ENCODE results near the gene C10orf67. TPM values are rescaled to one million over a fixed set of nuclear protein-coding genes. Genes with fewer than 3 reads are reported as not detected.
A peak's percentile ranks its signal among the peaks of the same experiment; 100 is the strongest.

The C10orf67 gene
- total RNA-seq, 1 donor from 2014 or later = not detected

GRCh38 chr10:23362069-23362830 lies 17.7 kb upstream of the C10orf67 start:
- Mint-ChIP-seq H3K27me3 (ENCODE audit: low read depth) (peaks cover 3% of the 10 kb centered on the region), H3K4me3 (ENCODE audit: unreplicated experiment) (no peak overlapping the region), H3K36me3 (ENCODE audit: low read depth) (no peaks in the 10 kb centered on the region), H3K4me1 (ENCODE audit: low read depth) (no peaks in the 10 kb centered on the region), H3K9me3 (ENCODE audit: low read depth) (no peaks in the 10 kb centered on the region), H3K27ac (ENCODE audit: unreplicated experiment) (no peak overlapping the region)
- TF ChIP-seq CTCF (IDR thresholded peaks at IDR 0.05) = no peak
- no peak for DNase-seq (ENCODE audit: low spot score)

DNA sequence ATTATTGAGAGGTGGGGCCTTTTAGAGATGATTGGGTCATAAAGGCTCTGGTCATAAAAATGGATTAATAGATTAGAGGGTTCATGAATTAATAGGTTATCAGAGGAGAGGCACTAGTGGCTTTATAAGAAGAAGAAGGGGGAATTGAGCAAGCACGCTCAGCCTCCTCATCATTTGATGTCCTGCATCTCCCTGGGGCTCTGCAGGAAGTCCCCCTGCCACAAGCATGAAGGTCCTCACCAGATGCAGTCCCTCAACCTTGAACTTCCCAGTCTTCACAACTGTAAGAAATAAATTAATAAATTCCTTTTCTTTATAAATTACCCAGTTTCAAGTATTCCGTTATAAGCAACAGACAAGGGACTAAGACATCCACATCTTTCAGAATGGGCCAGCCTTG lies 17.1 kb upstream of the C10orf67 start:
- no peak for DNase-seq (ENCODE audit: low spot score)
- no peak overlapping the region for H3K27ac Mint-ChIP-seq (ENCODE audit: unreplicated experiment)
- no peaks in the 10 kb centered on the region for H3K9me3 Mint-ChIP-seq (ENCODE audit: low read depth)
- H3K27me3 Mint-ChIP-seq (ENCODE audit: low read depth) = peaks cover 3% of the 10 kb centered on the region
- no peak overlapping the region for H3K4me3 Mint-ChIP-seq (ENCODE audit: unreplicated experiment)
- H3K4me1 Mint-ChIP-seq (ENCODE audit: low read depth) = no peaks in the 10 kb centered on the region
- no peak for TF ChIP-seq CTCF (IDR thresholded peaks at IDR 0.05)
- H3K36me3 Mint-ChIP-seq (ENCODE audit: low read depth) = no peaks in the 10 kb centered on the region

DNA sequence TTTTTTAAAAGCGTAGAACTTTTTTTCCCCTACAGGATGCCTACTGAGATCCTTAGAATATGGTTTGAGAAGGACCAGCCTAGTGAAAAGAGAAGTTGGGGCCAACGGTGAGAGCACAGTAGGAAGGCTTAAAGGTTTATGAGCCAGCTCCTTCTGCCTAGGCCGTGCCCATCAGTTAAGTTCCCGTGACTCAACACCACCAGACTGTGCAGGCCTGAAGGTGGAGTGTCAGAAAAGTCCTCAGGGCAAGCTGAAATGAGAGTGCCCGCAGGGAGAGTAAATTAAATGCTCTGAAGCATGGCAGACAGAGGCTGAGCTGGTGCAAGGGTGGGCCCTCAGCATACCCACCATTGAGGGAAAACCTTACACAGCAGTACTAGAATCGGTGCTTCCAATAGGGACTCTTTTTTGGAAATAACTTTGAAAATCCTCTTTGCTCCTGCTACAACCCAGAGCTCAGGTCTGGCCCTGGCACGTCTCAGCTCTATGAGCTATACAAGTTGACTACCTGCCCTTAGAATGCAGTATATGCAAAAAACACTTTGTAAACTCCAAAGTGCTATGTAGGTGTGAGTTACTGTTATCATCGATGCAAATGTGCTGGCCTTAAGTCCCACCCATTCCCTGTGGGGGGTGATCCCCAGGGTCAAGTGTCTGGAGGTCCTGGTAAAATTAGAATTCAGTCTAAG lies 15.2 kb upstream of the C10orf67 start:
- no peaks in the 10 kb centered on the region for H3K36me3 Mint-ChIP-seq (ENCODE audit: low read depth)
- H3K4me3 Mint-ChIP-seq (ENCODE audit: unreplicated experiment) = no peak overlapping the region
- TF ChIP-seq CTCF (IDR thresholded peaks at IDR 0.05) = no peak
- no peak overlapping the region for H3K27ac Mint-ChIP-seq (ENCODE audit: unreplicated experiment)
- no peak for DNase-seq (ENCODE audit: low spot score)
- H3K9me3 Mint-ChIP-seq (ENCODE audit: low read depth) = no peaks in the 10 kb centered on the region
- H3K4me1 Mint-ChIP-seq (ENCODE audit: low read depth) = no peaks in the 10 kb centered on the region
- peaks cover 3% of the 10 kb centered on the region for H3K27me3 Mint-ChIP-seq (ENCODE audit: low read depth)

DNA sequence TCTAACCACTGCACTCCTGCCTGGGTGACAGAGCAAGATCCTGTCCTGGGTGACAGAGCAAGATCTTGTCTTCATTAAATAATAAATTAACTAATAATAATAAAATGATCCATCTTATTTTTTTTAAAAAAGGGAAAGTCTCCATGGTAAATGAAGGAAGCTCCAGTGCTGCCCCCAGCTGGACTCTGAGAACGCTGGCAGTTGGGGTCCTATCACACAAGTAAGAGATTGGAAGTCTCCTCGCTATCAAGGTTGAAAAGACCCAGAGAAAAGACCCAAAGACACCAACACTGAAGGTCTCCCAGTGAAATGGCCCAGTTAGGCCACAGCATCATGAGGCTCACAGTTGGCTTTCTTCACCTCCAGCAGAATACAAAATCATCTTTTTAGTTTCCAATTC lies 13.8 kb upstream of the C10orf67 start:
- no peak for DNase-seq (ENCODE audit: low spot score)
- Mint-ChIP-seq H3K4me1 (ENCODE audit: low read depth) (no peaks in the 10 kb centered on the region), H3K9me3 (ENCODE audit: low read depth) (no peaks in the 10 kb centered on the region), H3K4me3 (ENCODE audit: unreplicated experiment) (no peak overlapping the region), H3K36me3 (ENCODE audit: low read depth) (no peaks in the 10 kb centered on the region), H3K27ac (ENCODE audit: unreplicated experiment) (no peak overlapping the region), H3K27me3 (ENCODE audit: low read depth) (peaks cover 3% of the 10 kb centered on the region)
- peak; percentile 47 for TF ChIP-seq CTCF (IDR thresholded peaks at IDR 0.05)

- no peaks in the 10 kb centered on the region for H3K4me1 Mint-ChIP-seq (ENCODE audit: low read depth)
- no peak for TF ChIP-seq CTCF (IDR thresholded peaks at IDR 0.05)
- no peak overlapping the region for H3K27ac Mint-ChIP-seq (ENCODE audit: unreplicated experiment)
- no peaks in the 10 kb centered on the region for H3K27me3 Mint-ChIP-seq (ENCODE audit: low read depth)
- no peak for DNase-seq (ENCODE audit: low spot score)
- H3K36me3 Mint-ChIP-seq (ENCODE audit: low read depth) = no peaks in the 10 kb centered on the region
- H3K9me3 Mint-ChIP-seq (ENCODE audit: low read depth) = no peaks in the 10 kb centered on the region
- no peak overlapping the region for H3K4me3 Mint-ChIP-seq (ENCODE audit: unreplicated experiment)
These were observed 10.2 kb upstream of the C10orf67 start for GRCh38 chr10:23354630-23355279.
